Measurements from ENCODE around the gene SLC4A9.

SLC4A9 gene

GRCh38 chr5:140360101-140360500 is at the start of gene SLC4A9:
Gene SLC4A9 (plus strand): TSS chr5:140360194. CDS start chr5:140360237, 43 bp downstream.
- no peak for DNase-seq

GRCh38 chr5:140310434-140310833 is 49.6 kb upstream of the SLC4A9 start:
- DNase-seq, result no peak

GRCh38 chr5:140311011-140311467 is 49.0 kb upstream of the SLC4A9 start:
- no peak for DNase-seq

GRCh38 chr5:140312067-140312790 is 47.8 kb upstream of the SLC4A9 start:
- DNase-seq, result no peak

GRCh38 chr5:140312791-140313189 is 47.2 kb upstream of the SLC4A9 start:
- no peak for DNase-seq

- no peak for DNase-seq
Observed at GRCh38 chr5:140317859-140318258, 42.1 kb upstream of the SLC4A9 start.

- DNase-seq, result no peak
Observed at GRCh38 chr5:140318792-140319191, 41.2 kb upstream of the SLC4A9 start.

GRCh38 chr5:140319833-140320232 is 40.2 kb upstream of the SLC4A9 start:
- no peak for DNase-seq

GRCh38 chr5:140321796-140322195 is 38.2 kb upstream of the SLC4A9 start:
- DNase-seq, result no peak

- DNase-seq, result no peak
Observed at GRCh38 chr5:140322751-140323731, 37.0 kb upstream of the SLC4A9 start.

- no peak for DNase-seq
Observed at GRCh38 chr5:140324041-140324600, 35.9 kb upstream of the SLC4A9 start.

- no peak for DNase-seq
Observed at GRCh38 chr5:140324617-140325241, 35.3 kb upstream of the SLC4A9 start.

GRCh38 chr5:140325486-140325885 is 34.5 kb upstream of the SLC4A9 start:
- no peak for DNase-seq

- DNase-seq, result no peak
Observed at GRCh38 chr5:140327589-140327988, 32.4 kb upstream of the SLC4A9 start.

- DNase-seq, result no peak
Observed at GRCh38 chr5:140328036-140328764, 31.8 kb upstream of the SLC4A9 start.

GRCh38 chr5:140329739-140330481 is 30.1 kb upstream of the SLC4A9 start:
- DNase-seq, result no peak

- no peak for DNase-seq
Observed at GRCh38 chr5:140331638-140332037, 28.4 kb upstream of the SLC4A9 start.

GRCh38 chr5:140336388-140336787 is 23.6 kb upstream of the SLC4A9 start:
- no peak for DNase-seq

GRCh38 chr5:140337880-140338279 is 22.1 kb upstream of the SLC4A9 start:
- no peak for DNase-seq

GRCh38 chr5:140338336-140338735 is 21.7 kb upstream of the SLC4A9 start:
- DNase-seq, result no peak

GRCh38 chr5:140338908-140339307 is 21.1 kb upstream of the SLC4A9 start:
- no peak for DNase-seq

GRCh38 chr5:140339636-140340035 is 20.4 kb upstream of the SLC4A9 start:
- DNase-seq, result no peak
